PFSK-1 (cell line): ENCODE data around the gene AMDHD1.

Experiments
- POLR2AphosphoS5 ChIP-seq: IDR thresholded peaks from 2 replicates; pipeline ENCODE4 v1.6.1; 2012; ENCODE audit warnings: low read depth, mild to moderate bottlenecking, control low read depth, low read length, moderate library complexity
- TAF1 ChIP-seq: IDR thresholded peaks from 2 replicates; pipeline ENCODE4 v1.6.1; 2012; ENCODE audit warnings: low read length, control low read depth, borderline replicate concordance; ENCODE audit not compliant: insufficient read depth

- TF ChIP-seq TAF1 = no peak
- TF ChIP-seq POLR2AphosphoS5 = no peak
These were observed 56.4 kb downstream of the AMDHD1 start for GRCh38 chr12:95999484-95999883.
